Measurements from ENCODE around the gene BCL2L13.
"Not testable (repeated sequence)": the region's sequence is repeated elsewhere in the genome, so short reads cannot be mapped to it uniquely, and the experiment has no call there.

Gene BCL2L13

GRCh38 chr22:17637490-17638181 is 921 bp upstream of the BCL2L13 start:
- no peak for DNase-seq

- no peak for DNase-seq
Measured at GRCh38 chr22:17638182-17638431, 450 bp upstream of the BCL2L13 start.

- DNase-seq = no peak
Measured at GRCh38 chr22:17639247-17639741, 737 bp downstream of the BCL2L13 start.

GRCh38 chr22:17641269-17641668 is 2.7 kb downstream of the BCL2L13 start:
- DNase-seq = no peak

- not testable (repeated sequence) for DNase-seq
Measured at GRCh38 chr22:17642357-17642756, 3.8 kb downstream of the BCL2L13 start.

- DNase-seq = no peak
Measured at GRCh38 chr22:17647452-17647851, 8.9 kb downstream of the BCL2L13 start.

GRCh38 chr22:17647991-17648390 is 9.4 kb downstream of the BCL2L13 start:
- DNase-seq = no peak

GRCh38 chr22:17648569-17648968 is 10.0 kb downstream of the BCL2L13 start:
- no peak for DNase-seq

GRCh38 chr22:17655289-17655688 is 16.7 kb downstream of the BCL2L13 start:
- DNase-seq = no peak

- DNase-seq = no peak
Measured at GRCh38 chr22:17656870-17657395, 18.4 kb downstream of the BCL2L13 start.

- no peak for DNase-seq
Measured at GRCh38 chr22:17664414-17665055, 26.0 kb downstream of the BCL2L13 start.

- DNase-seq = no peak
Measured at GRCh38 chr22:17665248-17665647, 26.7 kb downstream of the BCL2L13 start.

GRCh38 chr22:17665854-17666253 is 27.3 kb downstream of the BCL2L13 start:
- no peak for DNase-seq

GRCh38 chr22:17671521-17672092 is 33.0 kb downstream of the BCL2L13 start:
- DNase-seq = not testable (repeated sequence)

- no peak for DNase-seq
Measured at GRCh38 chr22:17672417-17672991, 33.9 kb downstream of the BCL2L13 start.

GRCh38 chr22:17674152-17674551 is 35.6 kb downstream of the BCL2L13 start:
- no peak for DNase-seq

GRCh38 chr22:17675584-17675983 is 37.0 kb downstream of the BCL2L13 start:
- no peak for DNase-seq

- no peak for DNase-seq
Measured at GRCh38 chr22:17678817-17679385, 40.3 kb downstream of the BCL2L13 start.

GRCh38 chr22:17684245-17684644 is 45.7 kb downstream of the BCL2L13 start:
- no peak for DNase-seq

- DNase-seq = no peak
Measured at GRCh38 chr22:17692841-17693240, 54.3 kb downstream of the BCL2L13 start.

GRCh38 chr22:17694193-17694592 is 55.6 kb downstream of the BCL2L13 start:
- DNase-seq = no peak

- DNase-seq = no peak
Measured at GRCh38 chr22:17694752-17695151, 56.2 kb downstream of the BCL2L13 start.

GRCh38 chr22:17695986-17696385 is 57.4 kb downstream of the BCL2L13 start:
- no peak for DNase-seq
